ENCODE measurements around the gene HNRNPU.

Gene HNRNPU

DNA sequence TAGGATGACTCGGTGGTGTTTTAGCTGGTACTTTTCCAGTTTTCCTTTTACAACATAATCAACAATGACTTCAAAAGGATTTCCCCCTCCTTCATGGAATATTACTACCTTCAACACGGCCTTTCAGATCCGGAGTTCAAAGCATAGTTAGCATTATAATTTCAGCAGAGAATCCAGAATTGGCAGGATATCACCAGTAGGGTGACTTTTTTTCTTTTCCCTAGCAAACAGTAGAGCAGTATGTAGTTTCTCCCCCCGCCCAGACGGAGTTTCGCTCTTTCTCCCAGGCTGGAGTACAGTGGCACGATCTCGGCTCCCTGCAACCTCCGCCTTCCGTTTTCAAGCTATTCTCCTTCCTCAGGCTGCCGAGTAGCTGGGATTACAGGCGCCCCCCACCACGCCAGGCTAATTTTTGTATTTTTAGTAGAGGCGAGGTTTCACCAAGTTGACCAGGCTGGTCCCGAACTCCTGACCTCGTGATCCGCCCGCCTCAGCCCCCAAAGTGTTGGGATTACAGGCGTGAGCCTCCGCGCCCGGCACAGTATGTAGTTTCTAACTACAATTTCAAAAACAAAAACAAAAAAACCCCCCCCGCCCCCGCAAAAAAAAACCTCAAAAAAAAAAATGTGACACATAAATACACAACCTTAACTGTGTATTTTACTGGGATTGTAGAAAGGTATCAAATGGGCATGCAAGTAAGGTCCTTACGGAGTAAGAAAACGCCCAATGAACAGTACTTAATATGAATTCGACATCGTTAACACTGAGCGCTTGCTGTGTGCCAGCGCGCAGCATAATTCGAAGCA is 30.4 kb downstream of the HNRNPU start (continued):
- TF ChIP-seq ZNF354C (tag by site-specific recombination; IDR thresholded peaks at IDR 0.05; ENCODE audit: borderline replicate concordance, low read depth), result no peak
- TF ChIP-seq IKZF3 (tag by site-specific recombination; IDR thresholded peaks at IDR 0.05), result no peak; the same call in 1 of the 2 replicates
- no peak; the same call in 1 of the 2 replicates for TF ChIP-seq ZEB2 (tag by site-specific recombination; IDR thresholded peaks at IDR 0.05)
- no peak; the same call in 1 of the 2 replicates for TF ChIP-seq GFI1B (tag by site-specific recombination; IDR thresholded peaks at IDR 0.05)
- TF ChIP-seq ZNF791 (tag by site-specific recombination; IDR thresholded peaks at IDR 0.05), result no peak
- TF ChIP-seq ZNF416 (tag by site-specific recombination; IDR thresholded peaks at IDR 0.05), result no peak
- TF ChIP-seq ZNF580 (tag by site-specific recombination; IDR thresholded peaks at IDR 0.05), result peak; percentile 93
- TF ChIP-seq, protein P1, sequence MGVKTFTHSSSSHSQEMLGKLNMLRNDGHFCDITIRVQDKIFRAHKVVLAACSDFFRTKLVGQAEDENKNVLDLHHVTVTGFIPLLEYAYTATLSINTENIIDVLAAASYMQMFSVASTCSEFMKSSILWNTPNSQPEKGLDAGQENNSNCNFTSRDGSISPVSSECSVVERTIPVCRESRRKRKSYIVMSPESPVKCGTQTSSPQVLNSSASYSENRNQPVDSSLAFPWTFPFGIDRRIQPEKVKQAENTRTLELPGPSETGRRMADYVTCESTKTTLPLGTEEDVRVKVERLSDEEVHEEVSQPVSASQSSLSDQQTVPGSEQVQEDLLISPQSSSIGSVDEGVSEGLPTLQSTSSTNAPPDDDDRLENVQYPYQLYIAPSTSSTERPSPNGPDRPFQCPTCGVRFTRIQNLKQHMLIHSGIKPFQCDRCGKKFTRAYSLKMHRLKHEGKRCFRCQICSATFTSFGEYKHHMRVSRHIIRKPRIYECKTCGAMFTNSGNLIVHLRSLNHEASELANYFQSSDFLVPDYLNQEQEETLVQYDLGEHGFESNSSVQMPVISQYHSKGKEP (tag by site-specific recombination; IDR thresholded peaks at IDR 0.05), result no peak
- no peak for TF ChIP-seq ZNF658 (tag by site-specific recombination; IDR thresholded peaks at IDR 0.05)
- TF ChIP-seq ZNF138 (tag by site-specific recombination; IDR thresholded peaks at IDR 0.05; ENCODE audit: borderline replicate concordance), result no peak
- no peak; the same call in 1 of the 2 replicates for TF ChIP-seq ZNF24 (tag by site-specific recombination; IDR thresholded peaks at IDR 0.05)
- TF ChIP-seq ZSCAN16 (tag by site-specific recombination; IDR thresholded peaks at IDR 0.05), result no peak
- TF ChIP-seq HOXC10 (CRISPR knock-in tag; IDR thresholded peaks at IDR 0.05), result no peak
- TF ChIP-seq ZNF404 (tag by site-specific recombination; IDR thresholded peaks at IDR 0.05), result no peak
- TF ChIP-seq, protein P2, sequence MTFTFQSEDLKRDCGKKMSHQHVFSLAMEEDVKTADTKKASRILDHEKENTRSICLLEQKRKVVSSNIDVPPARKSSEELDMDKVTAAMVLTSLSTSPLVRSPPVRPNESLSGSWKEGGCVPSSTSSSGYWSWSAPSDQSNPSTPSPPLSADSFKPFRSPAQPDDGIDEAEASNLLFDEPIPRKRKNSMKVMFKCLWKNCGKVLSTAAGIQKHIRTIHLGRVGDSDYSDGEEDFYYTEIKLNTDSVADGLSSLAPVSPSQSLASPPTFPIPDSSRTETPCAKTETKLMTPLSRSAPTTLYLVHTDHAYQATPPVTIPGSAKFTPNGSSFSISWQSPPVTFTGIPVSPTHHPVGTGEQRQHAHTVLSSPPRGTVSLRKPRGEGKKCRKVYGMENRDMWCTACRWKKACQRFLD (tag by site-specific recombination; IDR thresholded peaks at IDR 0.05), result no peak
- TF ChIP-seq ZBTB21 (tag by site-specific recombination; IDR thresholded peaks at IDR 0.05), result peak; percentile 26; the same call in 1 of the 2 replicates
- no peak for TF ChIP-seq ZNF202 (tag by site-specific recombination; IDR thresholded peaks at IDR 0.05; ENCODE audit: borderline replicate concordance)
- no peak for TF ChIP-seq ZNF37A (tag by site-specific recombination; IDR thresholded peaks at IDR 0.05)
- TF ChIP-seq ZSCAN18 (tag by site-specific recombination; IDR thresholded peaks at IDR 0.05), result no peak
- TF ChIP-seq ZNF324 (tag by site-specific recombination; IDR thresholded peaks at IDR 0.05), result peak; percentile 51; the same call in 1 of the 2 replicates
- TF ChIP-seq ZNF837 (tag by site-specific recombination; IDR thresholded peaks at IDR 0.05), result no peak
- no peak for TF ChIP-seq ZNF510 (tag by site-specific recombination; IDR thresholded peaks at IDR 0.05; ENCODE audit: insufficient replicate concordance)
- TF ChIP-seq, protein P3, sequence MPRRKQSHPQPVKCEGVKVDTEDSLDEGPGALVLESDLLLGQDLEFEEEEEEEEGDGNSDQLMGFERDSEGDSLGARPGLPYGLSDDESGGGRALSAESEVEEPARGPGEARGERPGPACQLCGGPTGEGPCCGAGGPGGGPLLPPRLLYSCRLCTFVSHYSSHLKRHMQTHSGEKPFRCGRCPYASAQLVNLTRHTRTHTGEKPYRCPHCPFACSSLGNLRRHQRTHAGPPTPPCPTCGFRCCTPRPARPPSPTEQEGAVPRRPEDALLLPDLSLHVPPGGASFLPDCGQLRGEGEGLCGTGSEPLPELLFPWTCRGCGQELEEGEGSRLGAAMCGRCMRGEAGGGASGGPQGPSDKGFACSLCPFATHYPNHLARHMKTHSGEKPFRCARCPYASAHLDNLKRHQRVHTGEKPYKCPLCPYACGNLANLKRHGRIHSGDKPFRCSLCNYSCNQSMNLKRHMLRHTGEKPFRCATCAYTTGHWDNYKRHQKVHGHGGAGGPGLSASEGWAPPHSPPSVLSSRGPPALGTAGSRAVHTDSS (tag by site-specific recombination; IDR thresholded peaks at IDR 0.05), result no peak
- TF ChIP-seq ZNF626 (tag by site-specific recombination; IDR thresholded peaks at IDR 0.05), result no peak
- peak; percentile 39; the same call in 1 of the 2 replicates for TF ChIP-seq ZSCAN23 (tag by site-specific recombination; IDR thresholded peaks at IDR 0.05)
- TF ChIP-seq GLI2 (tag by site-specific recombination; IDR thresholded peaks at IDR 0.05; ENCODE audit: borderline replicate concordance, low read depth), result no peak
- no peak for TF ChIP-seq ZNF514 (tag by site-specific recombination; IDR thresholded peaks at IDR 0.05)
- TF ChIP-seq ZNF2 (tag by site-specific recombination; IDR thresholded peaks at IDR 0.05), result peak; percentile 86
- TF ChIP-seq, protein P4, sequence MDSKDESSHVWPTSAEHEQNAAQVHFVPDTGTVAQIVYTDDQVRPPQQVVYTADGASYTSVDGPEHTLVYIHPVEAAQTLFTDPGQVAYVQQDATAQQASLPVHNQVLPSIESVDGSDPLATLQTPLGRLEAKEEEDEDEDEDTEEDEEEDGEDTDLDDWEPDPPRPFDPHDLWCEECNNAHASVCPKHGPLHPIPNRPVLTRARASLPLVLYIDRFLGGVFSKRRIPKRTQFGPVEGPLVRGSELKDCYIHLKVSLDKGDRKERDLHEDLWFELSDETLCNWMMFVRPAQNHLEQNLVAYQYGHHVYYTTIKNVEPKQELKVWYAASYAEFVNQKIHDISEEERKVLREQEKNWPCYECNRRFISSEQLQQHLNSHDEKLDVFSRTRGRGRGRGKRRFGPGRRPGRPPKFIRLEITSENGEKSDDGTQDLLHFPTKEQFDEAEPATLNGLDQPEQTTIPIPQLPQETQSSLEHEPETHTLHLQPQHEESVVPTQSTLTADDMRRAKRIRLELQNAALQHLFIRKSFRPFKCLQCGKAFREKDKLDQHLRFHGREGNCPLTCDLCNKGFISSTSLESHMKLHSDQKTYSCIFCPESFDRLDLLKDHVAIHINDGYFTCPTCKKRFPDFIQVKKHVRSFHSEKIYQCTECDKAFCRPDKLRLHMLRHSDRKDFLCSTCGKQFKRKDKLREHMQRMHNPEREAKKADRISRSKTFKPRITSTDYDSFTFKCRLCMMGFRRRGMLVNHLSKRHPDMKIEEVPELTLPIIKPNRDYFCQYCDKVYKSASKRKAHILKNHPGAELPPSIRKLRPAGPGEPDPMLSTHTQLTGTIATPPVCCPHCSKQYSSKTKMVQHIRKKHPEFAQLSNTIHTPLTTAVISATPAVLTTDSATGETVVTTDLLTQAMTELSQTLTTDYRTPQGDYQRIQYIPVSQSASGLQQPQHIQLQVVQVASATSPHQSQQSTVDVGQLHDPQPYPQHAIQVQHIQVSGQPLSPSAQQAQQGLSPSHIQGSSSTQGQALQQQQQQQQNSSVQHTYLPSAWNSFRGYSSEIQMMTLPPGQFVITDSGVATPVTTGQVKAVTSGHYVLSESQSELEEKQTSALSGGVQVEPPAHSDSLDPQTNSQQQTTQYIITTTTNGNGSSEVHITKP (tag by site-specific recombination; IDR thresholded peaks at IDR 0.05), result peak; percentile 89
- TF ChIP-seq ZNF561 (tag by site-specific recombination; IDR thresholded peaks at IDR 0.05; ENCODE audit: borderline replicate concordance), result peak; percentile 37
- TF ChIP-seq ZNF423 (tag by site-specific recombination; IDR thresholded peaks at IDR 0.05), result 0 out of 2 replicates have a peak, but pooled peaks have one; percentile 26
